Measurements from ENCODE around the gene SLCO1C1.

- TF ChIP-seq CTCF (IDR thresholded peaks at IDR 0.05; ENCODE audit: low read length), result no peak
- TF ChIP-seq EZH2 (IDR thresholded peaks at IDR 0.05; ENCODE audit: borderline replicate concordance, low read length), result no peak
Measured at GRCh38 chr12:20656600-20656999, 38.5 kb upstream of the SLCO1C1 start.

Data from OCI-LY1 (cell line).